Psoas muscle (tissue), 8 donors: ENCODE data around the gene FMO5. TPM values are rescaled to one million over a fixed set of nuclear protein-coding genes. Genes with fewer than 3 reads are reported as not detected.
A peak's percentile ranks its signal among the peaks of the same experiment; 100 is the strongest.

Experiments used
- ATAC-seq, 4 donors: fragments of 200-7000 bp; cut with Tn5 transposase; one replicate each; pipeline ENCODE4 v1.9.1; 2020; ENCODE audit warnings: moderate library complexity in 3 of 4, mild to moderate bottlenecking in 2 of 4
- DNase-seq, 2 donors: peaks; one replicate each; pipeline ENCODE4 v3.0.0-alpha.2; 2020
- H3K27ac ChIP-seq: fragments of 200-600 bp; one replicate; pipeline ENCODE4 v1.8.0; 2022
- H3K27me3 ChIP-seq, 3 donors: fragments of 200-600 bp in 1 of 3; one replicate each; pipeline versions ENCODE4 v1.6.1 to v1.8.0; 2013 to 2022; ENCODE audit warnings: low read length in 2 of 3, mild to moderate bottlenecking in 2 of 3, moderate library complexity in 1 of 3; ENCODE audit not compliant: insufficient read depth in 3 of 3
- H3K36me3 ChIP-seq, 2 donors: fragments of 200-600 bp in 1 of 2; one replicate each; pipeline versions ENCODE4 v1.6.1 to v1.8.0; 2013 to 2022; ENCODE audit warnings: low read depth in 1 of 2, mild to moderate bottlenecking in 1 of 2, moderate library complexity in 1 of 2; ENCODE audit not compliant: insufficient read depth in 1 of 2
- H3K4me1 ChIP-seq: fragments of 200-600 bp; one replicate; pipeline ENCODE4 v1.8.0; 2022
- H3K4me3 ChIP-seq: fragments of 200-600 bp; one replicate; pipeline ENCODE4 v1.8.0; 2022; ENCODE audit warnings: mild to moderate bottlenecking
- H3K9me3 ChIP-seq: fragments of 200-600 bp; one replicate; pipeline ENCODE4 v1.8.0; 2022
- CTCF ChIP-seq: fragments of 200-600 bp; IDR thresholded peaks from one replicate; pipeline ENCODE4 v1.8.0; 2022; ENCODE audit warnings: antibody characterized with exemption
- WGBS, 3 donors: extraction: QIAGEN DNeasy Blood & Tissue Kit; methylation state at CpG; one replicate each; pipeline versions ENCODE4 v1.1.6 to v1.1.7; 2013; 5-methylcytosine and 5-hydroxymethylcytosine counted together
- intact Hi-C, 2 donors: fragments of 100-400 bp; cut with DNase I; formaldehyde crosslinking; loops; one replicate each; pipeline versions ENCODE4 v1.11.0 to v1.14.2; 2022
- polyA plus RNA-seq, 3 donors: library from polyadenylated mRNA; stranded (reverse); fragments of 200-250 nt; gene quantifications; one replicate each; pipeline ENCODE4 v1.2.3, GENCODE V29; 2013
- total RNA-seq, 4 donors: library from RNA; stranded (reverse); fragmentation: NEBNext Ultra II Directional in 2 of 4; extraction: Animal tissue kit (Norgen Biotek cat#: 25700) in 2 of 4; gene quantifications; one replicate each; pipeline versions ENCODE4 v1.2.1 to v1.2.4, GENCODE V29; 2021 to 2023
- donor health status: healthy with polysubstance abuse.
- donor health status: DM: no; HTN: no; CAD: no; lungs with moderate emphysema.
- donor health status: Bipolar disorder and iron deficiency.
- donor health status: healthy.
- donor health status: DM: yes; HTN: yes; CAD: no.
- donor health status: DM: no; HTN: no; CAD: no.
- donor health status: DM: no; HTN: no; CAD: no.
- donor health status: DM: yes; HTN: yes; CAD: no.

FMO5 gene
- total and polyA plus RNA-seq, 7 donors, result 0.30 to 1.4 (median 0.53) TPM

DNA sequence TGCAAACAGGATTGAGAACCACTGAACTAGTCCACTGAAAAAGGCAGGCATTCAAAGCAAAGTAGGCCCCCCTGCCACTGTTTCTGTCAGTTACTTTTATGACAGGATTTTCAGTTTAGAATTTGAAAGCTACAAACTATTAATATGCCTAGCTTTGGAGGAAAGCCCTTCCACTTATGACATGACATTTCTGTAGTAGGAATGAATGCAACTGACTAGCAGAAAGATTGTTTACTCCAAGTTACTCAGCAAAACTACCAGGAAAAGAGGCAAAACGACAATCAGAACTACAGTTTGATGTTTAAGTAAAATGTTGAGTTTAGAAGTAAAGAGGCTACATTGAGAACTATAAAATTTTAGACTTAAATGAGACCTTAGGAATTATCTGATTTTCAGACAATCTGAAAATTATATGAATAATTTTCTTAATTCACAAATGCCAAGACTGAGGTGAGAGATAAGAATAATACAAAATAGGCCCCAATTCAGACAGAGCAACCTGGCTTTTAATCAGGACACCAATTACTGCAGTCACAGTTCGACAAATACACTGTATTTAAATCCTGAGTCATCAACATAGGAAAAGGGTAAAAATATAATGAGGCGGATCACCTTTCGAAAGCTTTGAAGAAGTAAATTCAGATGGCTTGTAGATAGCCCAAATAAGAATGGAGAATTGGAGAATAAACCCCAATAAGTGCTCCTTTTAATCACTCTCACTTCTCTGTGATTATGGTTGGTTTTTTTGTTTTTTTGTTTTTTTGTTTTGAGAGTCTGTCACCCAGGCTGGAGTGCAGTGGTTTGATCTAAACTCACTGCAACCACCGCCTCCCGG, 55.1 kb downstream of the FMO5 start:
- intact Hi-C loops, result no loop called here
- WGBS, 3 donors, result 77 to 80% (median 78%) methylated on average over 6 of the region's 6 CpGs
- no peak for ATAC-seq
- peak overlapping the region; percentile 93 for H3K4me3 ChIP-seq
- DNase-seq, result no peak
- peak overlapping the region; percentile 94 for H3K27ac ChIP-seq
- TF ChIP-seq CTCF, result no peak
- H3K9me3 ChIP-seq, result no peaks in the 10 kb centered on the region
- H3K4me1 ChIP-seq, result peaks cover 38% of the 10 kb centered on the region
- peaks cover 0 to 20% of the 10 kb centered on the region in 2 donors for H3K36me3 ChIP-seq
- no peaks in the 10 kb centered on the region for H3K27me3 ChIP-seq

- intact Hi-C loops, result no loop called here
- TF ChIP-seq CTCF, result no peak
- H3K4me1 ChIP-seq, result peaks cover 38% of the 10 kb centered on the region
- 63 to 75% (median 74%) methylated on average over 3 of the region's 3 CpGs for WGBS, 3 donors
- DNase-seq, result no peak
- peak overlapping the region; percentile 94 for H3K27ac ChIP-seq
- peaks cover 0 to 28% of the 10 kb centered on the region in 2 donors for H3K36me3 ChIP-seq
- ATAC-seq, result no peak
- H3K27me3 ChIP-seq, result no peaks in the 10 kb centered on the region
- no peaks in the 10 kb centered on the region for H3K9me3 ChIP-seq
- no peak overlapping the region for H3K4me3 ChIP-seq
Measured at GRCh38 chr1:147169171-147169570, 56.0 kb downstream of the FMO5 start.

DNA sequence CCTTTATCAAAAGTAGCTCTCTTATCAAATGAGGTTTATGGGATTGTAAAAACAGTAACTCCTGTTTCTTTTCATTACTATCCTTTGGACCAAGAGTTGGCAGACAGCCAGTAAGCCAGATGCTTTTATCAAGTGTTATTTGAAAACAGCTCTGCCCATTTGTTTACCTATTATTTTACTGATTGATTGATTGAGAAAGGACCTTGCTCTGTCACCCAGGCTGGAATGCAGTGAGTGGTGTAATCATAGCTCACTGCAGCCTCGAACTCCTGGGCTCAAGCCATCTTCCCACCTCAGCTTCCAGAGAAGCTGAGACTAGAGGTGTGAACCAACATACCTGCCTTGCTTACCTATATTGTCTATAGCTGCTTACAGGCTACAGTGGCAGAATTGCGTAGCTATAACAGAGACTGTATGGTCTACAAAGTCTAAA, 56.5 kb downstream of the FMO5 start:
- intact Hi-C loops, result no loop called here

GRCh38 chr1:147167365-147167764, 57.8 kb downstream of the FMO5 start:
- DNase-seq (no peak), ATAC-seq (peak in 2 of 4 donors; percentile 27 to 36)
- WGBS, 3 donors, result 87 to 100% (median 91%) methylated on average over 1 of the region's 1 CpG
- intact Hi-C loops, result no loop called here
- Histone ChIP-seq H3K27me3 (no peaks in the 10 kb centered on the region), H3K27ac (no peak overlapping the region), H3K36me3 (peaks cover 0 to 44% of the 10 kb centered on the region in 2 donors), H3K4me1 (peaks cover 28% of the 10 kb centered on the region), H3K4me3 (no peak overlapping the region), H3K9me3 (no peaks in the 10 kb centered on the region)
- TF ChIP-seq CTCF, result no peak

More for the DNA sequence above, 56.5 kb downstream of the FMO5 start:
- ATAC-seq (no peak), DNase-seq (no peak)
- 58 to 74% (median 65%) methylated on average over 2 of the region's 2 CpGs for WGBS, 3 donors
- no peak overlapping the region for H3K27ac ChIP-seq
- TF ChIP-seq CTCF, result no peak
- peaks cover 0 to 33% of the 10 kb centered on the region in 2 donors for H3K36me3 ChIP-seq
- peaks cover 34% of the 10 kb centered on the region for H3K4me1 ChIP-seq
- no peaks in the 10 kb centered on the region for H3K9me3 ChIP-seq
- H3K27me3 ChIP-seq, result no peaks in the 10 kb centered on the region
- no peak overlapping the region for H3K4me3 ChIP-seq
